HG02973 (cell line): ENCODE measurements around the gene MPP2.
"Not testable (repeated sequence)": the region's sequence is repeated elsewhere in the genome, so short reads cannot be mapped to it uniquely, and the experiment has no call there.

Experiments
- ATAC-seq: cut with Tn5 transposase; IDR thresholded peaks from one replicate; pipeline ENCODE4 v1.9.1; 2021; ENCODE audit warnings: moderate library complexity; ENCODE audit not compliant: unreplicated experiment

MPP2 gene

DNA sequence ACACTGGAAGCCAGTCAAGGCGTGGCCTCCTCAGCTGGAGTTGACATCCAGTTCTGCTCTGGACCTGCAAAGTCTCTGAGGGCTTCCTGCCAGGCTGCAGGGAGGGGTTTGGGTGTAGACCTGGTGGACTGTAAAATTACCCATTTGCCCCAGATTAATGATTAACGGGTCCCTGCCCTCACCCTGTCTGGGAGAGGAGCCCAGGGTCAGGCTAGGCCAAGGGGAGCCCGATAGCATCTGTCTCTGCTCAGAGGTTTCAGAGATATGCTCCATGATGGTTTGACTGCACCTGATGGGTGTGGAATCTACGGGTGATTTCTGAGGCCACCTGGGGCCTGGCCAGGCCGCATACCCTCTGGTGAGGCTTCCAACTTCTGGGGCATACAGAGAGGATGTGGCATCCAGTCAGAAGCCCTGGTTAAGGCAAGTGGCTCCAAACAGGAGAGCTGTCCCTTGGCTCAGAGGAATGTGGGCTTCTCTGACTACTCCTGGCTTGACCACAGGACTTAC lies 23.8 kb upstream of the MPP2 start:
- no peak for ATAC-seq

DNA sequence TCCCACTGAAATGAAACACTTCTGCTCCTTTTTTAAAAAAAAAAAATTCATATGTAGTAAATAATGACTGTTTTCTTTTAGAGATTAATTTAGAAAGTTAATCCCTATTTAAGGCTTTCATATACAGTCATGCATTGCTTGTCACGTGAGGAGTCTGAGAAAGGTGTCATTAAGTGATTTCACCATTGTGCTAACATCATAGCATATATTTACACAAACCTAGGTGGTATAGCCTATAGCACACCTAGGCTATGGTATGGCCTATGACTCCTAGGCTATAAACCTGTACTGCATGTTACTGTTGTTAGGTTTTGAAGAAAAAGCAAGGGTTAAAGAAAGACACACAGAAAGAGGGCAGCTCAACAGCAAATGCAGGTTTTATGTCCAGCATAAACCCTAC lies 21.3 kb upstream of the MPP2 start:
- ATAC-seq, result no peak

GRCh38 chr17:43927929-43928328 lies 20.6 kb upstream of the MPP2 start:
- not testable (repeated sequence) for ATAC-seq

- no peak for ATAC-seq
Measured at GRCh38 chr17:43927060-43927864, 19.9 kb upstream of the MPP2 start.

DNA sequence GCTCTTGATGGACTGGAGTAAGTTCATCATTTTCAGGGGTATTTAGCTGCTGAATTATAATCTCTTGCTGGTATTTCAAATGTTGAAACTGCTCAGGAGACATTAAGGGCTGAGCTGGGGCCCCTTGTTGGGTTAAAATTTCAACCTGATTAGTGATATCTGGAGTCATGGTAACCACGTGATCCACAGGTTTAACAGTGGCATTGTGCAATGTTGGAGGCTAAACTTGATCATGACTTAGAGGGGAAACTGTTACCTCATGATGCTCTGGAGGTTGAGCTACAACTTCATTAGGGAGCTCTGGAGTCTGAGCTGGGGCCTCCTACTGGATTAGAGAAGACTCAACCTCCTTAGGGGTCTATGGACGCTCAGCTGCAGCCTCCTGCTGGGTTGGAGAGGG lies 17.2 kb upstream of the MPP2 start:
- no peak for ATAC-seq

DNA sequence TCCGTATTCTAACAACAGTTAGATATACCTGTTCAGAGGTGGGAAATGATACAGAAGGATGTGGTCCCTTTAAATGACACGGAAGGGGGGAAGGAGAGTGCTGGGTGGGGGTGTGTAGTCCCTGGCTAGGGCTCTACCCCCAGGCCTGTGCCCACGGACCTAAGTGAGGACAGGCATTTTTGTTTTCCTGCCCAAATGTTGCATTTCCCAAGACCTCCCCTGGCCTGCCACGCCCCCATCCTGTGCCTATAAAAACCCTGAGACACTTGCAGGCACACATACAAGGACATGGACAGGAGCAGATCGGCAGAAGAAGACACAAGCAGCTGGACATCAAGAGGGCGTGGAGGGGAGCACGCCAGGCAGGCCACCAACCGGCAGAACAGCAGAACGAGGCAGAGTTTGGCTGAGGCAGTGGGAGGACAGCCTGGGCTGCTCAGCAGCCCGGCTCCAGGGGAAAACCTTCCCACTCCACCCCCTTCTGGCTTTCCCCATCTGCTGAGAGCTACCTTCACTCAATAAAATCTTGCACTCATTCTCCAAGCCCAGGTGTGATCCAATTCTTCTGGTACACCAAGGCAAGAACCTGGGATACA lies 13.3 kb upstream of the MPP2 start:
- ATAC-seq, result no peak

GRCh38 chr17:43918026-43918389 lies 10.7 kb upstream of the MPP2 start:
- ATAC-seq, result no peak

DNA sequence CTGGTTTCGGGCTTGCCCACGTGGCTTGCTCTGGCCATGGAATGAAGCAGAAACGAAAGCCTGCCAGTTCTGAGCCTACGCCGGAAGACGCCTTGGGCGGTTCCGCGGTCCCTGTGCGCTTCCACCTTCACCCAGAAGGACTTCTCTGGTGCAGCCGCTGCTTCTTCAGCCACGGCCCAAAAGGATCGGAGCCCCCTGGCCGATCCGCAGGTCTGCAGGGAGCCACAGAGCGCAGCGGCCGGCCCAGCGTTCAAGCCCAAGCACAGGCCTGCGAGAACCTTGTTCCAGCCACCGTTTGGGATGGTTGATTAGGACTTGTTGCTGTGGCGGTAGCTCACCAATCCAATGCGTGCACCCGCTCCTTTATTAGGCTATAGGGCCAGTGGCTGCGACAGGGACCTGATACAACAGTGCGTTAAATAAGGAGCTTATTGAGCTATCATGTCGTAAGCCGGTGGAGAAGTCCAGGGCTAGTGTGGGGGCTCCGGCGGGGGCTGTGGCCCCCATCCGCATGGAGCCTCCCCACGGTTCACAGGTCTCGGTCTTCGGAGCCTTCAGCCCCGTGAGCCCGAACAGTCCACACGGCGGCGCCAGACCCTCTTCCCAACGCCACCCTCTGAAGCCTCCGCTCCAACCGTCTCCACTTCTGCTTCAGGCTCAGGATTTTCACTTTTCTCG lies 10.2 kb upstream of the MPP2 start:
- ATAC-seq, result no peak

DNA sequence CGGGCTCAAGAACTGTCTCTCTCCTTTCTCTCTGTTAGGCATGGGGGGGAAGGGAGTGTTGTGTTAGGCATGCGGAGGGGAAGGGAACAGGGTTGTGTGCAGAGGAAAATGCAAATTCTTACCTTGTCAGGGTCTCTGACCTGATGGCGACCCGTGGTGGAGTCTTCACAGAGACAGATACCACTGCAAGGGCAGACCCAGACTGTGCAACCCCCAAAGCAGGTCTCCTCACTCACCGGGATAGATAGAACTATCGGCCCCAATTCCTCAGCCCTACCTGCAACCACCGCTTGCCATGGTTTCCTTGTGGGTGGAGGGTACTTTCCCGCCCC lies 9.6 kb upstream of the MPP2 start:
- no peak for ATAC-seq

GRCh38 chr17:43916385-43916784 lies 9.0 kb upstream of the MPP2 start:
- ATAC-seq, result no peak

- ATAC-seq, result no peak
Measured at GRCh38 chr17:43915559-43915958, 8.2 kb upstream of the MPP2 start.

- ATAC-seq, result no peak
Measured at GRCh38 chr17:43914451-43914850, 7.1 kb upstream of the MPP2 start.

GRCh38 chr17:43913584-43913983 lies 6.2 kb upstream of the MPP2 start:
- no peak for ATAC-seq

DNA sequence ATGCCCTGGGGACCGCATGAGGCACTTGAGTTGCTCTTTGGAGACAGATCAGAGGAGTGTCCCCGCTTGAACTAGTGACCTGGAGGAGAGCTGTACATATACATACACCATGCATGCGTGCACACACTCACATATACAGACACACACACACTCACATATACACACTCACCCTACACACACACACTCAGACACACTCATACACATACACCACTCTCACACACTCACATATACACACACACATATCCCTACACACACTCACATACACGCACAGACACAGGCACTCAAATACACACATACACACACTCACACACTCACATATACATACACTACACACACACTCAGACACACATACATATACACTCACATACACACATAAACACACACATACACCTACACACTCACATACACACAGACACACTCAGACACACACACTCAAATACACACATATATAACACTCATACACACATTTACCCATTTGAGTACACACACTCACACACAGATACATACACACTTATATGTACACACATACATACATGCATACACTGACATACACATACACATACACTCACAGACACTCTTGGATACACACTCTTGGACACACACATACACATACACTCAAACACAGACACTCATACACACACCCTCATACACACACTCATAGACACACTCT lies 5.4 kb upstream of the MPP2 start:
- ATAC-seq, result no peak

DNA sequence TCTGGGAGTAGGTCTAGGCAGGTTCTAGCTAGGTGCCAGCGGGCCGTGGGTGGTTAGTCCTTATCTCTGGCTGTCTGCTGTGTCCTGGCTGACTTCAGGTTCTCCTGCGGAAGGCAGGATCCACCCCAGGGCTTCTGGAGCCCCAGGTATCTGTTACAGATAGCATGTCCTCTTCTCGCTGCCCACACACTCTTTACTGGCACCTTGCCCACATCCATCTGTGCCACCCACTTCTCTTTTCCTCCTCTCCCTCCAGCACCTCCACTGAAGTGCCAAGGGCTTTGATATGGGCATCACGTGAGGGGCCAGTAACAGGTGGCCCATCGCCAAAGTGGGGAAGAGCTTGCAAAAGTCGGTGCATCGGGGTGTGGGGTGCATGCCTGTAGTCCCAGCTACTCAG lies 4.6 kb upstream of the MPP2 start:
- no peak for ATAC-seq

DNA sequence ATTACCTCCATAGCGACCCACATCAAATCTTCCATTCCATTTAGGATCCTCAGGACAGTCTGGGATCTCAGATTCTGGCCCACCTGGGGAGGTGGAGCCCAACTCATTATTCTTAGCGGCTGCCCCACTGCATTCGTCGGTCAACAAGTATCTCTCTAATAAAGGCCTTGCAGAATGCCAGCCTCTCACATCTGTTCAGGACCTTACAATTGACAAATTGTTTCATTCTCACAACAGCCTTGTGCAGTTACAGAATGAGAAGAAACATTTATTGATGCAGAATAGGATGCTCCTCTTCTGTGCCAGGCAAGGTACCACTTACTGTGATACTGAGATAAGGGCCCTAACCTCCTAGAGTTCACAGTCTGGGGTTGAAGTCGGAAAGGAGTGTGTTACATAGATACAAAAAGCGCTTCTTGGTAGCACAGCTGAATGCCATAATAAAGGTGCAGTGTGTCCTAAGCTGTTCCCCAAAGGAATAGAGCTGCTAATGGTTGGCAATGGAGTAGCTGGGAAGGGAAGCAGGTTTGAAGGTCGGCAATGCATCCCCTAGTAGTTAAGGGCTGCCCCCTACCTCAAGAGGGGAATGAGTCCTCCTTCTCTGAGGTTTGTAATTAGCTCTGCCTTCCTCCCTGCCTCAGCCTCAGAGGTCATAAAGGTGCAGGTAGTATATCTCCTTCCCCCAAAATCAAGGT lies 2.3 kb upstream of the MPP2 start:
- no peak for ATAC-seq

DNA sequence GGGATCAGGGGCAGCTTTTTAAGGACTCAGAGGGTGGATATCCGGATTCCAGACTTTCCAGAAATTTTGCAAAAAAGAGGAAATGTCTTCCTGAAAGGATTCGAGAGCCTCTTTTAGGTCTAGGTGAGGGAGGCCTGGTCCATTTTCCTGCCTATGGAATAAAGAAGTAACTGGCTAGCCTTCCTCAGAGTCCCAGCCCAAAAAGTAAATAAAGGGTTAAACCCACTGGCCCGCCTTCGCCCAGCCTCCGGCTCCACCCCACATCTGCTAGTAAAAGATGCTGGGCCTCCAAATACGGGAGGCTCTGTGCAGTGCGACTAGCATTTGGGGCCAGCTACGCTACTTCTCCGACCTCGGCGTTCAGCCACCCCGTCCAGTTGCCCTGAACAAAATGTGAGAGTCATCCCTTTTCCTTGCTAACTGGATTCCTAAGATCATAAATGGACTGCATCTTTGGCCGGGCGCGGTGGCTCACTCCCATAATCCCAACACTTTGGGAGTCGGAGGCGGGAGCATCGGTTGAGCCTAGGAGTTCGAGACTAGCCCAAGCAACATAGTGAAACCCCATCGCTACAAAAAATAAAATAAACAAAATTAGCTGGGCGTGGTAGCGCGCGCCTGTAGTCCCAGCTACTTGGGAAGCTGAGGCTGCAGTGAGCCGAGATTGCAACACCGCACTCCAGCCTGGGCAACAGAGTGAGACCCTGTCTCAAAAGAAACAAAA lies 824 bp upstream of the MPP2 start:
- ATAC-seq, result no peak

DNA sequence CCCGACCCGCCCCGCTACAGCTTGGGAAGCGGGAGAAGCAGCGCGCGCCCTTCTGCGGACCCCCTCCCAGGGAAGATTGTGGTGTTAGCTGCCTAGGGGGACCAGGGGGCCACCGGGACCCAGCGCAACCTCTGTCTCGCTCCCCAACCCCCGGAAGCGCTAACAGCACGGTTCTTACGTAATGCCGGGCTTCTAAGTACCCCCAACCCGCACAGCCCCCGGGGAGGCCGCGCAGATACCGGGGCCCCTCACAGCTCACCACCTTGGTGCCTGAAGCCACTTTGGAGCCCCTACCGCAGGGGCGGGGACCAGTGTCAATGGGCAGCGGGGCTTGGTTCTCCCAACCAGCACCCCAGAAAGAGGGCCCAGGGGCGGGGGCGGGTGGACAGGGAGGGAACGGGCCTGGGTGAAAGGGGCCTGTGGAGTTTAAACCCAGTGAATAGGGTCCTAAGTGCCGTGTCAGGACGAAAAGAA lies 348 bp downstream of the MPP2 start:
- no peak for ATAC-seq

GRCh38 chr17:43905985-43906852 lies 1.1 kb downstream of the MPP2 start:
- no peak for ATAC-seq
